Measurements from ENCODE around the gene NKX3-2.
"Not testable (repeated sequence)": the region's sequence is repeated elsewhere in the genome, so short reads cannot be mapped to it uniquely, and the experiment has no call there.

NKX3-2 gene

DNA sequence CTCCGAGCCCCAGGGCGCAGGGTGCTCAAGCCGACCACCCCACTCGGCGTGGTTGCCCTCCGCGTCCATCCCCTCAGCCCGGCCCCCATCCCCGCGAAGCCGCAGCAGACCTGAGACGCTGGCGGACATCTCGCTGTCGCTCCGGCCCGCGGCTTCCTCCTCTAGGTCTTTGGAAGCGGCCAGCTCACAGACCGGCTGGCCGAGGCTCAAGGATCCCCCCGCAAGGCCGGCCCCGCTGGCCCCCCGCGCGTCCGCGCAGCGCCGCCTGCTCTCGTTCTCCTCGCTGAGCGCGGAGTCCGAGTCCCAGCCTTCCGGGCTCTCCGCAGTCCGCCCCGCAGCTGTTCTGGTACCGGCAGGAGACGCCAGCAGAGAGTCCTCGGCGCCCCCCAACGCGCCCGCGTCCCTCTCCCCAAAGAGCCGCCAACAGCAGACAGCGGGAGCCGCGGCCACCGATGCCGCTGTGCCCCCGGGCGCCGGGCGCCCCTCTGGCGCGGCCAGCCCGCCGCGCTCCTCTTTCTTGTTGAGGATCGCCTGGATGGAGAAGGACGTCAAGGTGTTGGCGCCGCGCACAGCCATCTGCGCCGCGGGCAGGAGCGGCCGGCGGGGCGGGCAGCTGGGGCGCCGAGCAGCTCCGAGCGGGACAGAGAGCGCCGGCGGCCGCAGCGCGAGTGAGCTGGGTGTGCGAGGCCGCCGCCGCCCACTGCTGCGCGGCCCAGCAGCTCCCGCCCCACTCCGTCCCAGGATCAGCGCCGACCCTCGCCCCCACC, at the start of gene NKX3-2:
TSS of gene NKX3-2 (minus strand) at position 670 of the 767 bp plus-strand sequence. CDS start at position 576, 94 bp downstream.
- DNase-seq (ENCODE audit: low spot score) = no peak

GRCh38 chr4:13592220-13592619, 47.9 kb upstream of the NKX3-2 start:
- DNase-seq (ENCODE audit: low spot score) = no peak

- DNase-seq (ENCODE audit: low spot score) = no peak
Measured at GRCh38 chr4:13590766-13591165, 46.5 kb upstream of the NKX3-2 start.

DNA sequence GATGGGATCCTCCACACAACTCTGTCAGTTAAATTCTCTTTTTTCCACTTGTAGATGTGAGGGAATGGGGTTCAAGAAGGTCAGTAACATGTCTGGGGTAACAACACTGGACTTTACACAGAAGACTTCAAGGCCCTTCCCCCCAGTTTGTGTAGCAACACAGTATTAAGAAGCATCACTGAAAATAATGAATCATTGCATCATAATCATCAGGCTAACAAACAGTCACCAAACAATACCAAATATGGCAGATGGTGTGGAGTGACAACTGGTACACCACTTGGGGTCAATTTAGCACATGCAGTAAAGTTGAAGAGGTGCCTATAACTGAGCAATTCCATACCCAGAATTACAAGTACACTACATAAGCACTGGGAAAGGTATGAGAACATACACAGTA, 44.6 kb upstream of the NKX3-2 start:
- DNase-seq (ENCODE audit: low spot score) = no peak

DNA sequence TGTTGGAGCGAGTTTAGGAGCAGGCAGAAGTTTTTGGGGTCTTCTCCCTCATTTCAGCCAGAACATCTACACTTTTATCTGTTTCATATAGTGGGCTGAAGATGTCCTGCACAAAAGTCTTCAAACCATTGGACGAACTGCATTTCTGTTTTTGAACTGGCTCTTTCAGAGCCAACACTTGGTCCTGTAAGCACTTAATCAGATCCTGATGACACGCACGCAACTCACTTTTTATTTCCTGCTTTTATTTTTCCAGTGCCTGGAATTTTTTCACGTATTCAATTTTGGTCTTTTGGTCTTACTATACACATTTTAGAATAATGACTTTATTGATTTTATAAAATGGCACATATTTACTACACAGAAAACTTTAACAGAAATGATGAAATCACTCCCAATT, 40.2 kb upstream of the NKX3-2 start:
- no peak for DNase-seq (ENCODE audit: low spot score)

DNA sequence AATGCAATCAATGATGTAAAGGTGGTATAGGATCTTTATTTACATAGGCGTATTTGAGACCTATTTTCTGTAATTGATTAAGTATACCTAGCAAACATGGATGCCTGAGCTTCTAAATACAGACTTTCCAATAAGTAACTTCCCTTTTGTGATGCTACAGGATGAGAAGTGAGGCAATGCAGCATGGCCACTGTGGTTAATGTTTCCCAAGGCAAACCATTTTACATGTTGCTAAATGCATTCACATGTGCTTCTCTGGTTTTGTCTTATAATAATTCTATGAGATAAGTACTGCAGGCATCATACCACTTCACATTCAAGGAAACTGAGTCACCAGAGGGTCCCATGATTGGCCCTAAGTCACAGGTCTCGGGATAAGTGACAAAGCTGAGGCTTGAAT, 35.7 kb upstream of the NKX3-2 start:
- no peak for DNase-seq (ENCODE audit: low spot score)

DNA sequence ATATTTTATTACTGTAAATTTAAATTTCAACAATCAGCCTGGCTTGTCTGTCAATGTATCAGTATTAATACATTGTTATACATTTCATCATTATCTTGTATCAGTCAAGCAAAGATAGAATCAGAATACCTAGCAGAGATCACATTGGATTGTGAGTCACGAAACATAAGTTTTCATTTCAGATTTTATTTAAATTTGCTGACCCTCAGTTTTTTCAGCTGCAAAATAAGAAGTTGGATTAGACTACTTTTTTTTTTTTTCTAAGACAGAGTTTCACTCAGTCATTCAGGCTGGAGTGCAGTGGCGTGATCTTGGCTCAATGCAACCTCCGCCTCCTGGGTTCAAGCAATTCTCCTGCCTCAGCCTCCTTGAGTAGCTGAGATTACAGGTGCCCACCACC, 33.4 kb upstream of the NKX3-2 start:
- DNase-seq (ENCODE audit: low spot score) = no peak

GRCh38 chr4:13570916-13571315, 26.6 kb upstream of the NKX3-2 start:
- DNase-seq (ENCODE audit: low spot score) = no peak

DNA sequence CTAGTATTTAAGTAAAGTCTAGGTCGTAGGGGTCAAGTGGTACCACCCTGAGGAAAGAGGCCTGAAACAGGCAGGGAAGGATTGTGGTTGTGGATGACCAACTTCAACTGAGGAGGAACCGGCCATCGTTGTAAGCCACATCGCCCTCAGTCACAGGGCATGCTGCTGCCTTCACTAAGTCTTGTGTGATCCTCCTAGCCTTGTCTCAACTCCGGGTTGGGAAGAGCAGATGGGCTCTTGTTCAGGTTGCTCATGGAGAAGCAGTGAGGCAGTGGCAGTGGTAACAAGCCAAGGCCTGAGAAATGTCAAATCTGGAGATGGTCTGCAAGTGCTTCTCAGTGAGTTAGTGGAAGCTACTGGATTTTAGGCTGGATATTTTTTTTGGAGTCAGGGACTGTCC, 22.8 kb upstream of the NKX3-2 start:
- DNase-seq (ENCODE audit: low spot score) = no peak

GRCh38 chr4:13562876-13563275, 18.6 kb upstream of the NKX3-2 start:
- DNase-seq (ENCODE audit: low spot score) = no peak

GRCh38 chr4:13561673-13562072, 17.4 kb upstream of the NKX3-2 start:
- no peak for DNase-seq (ENCODE audit: low spot score)

DNA sequence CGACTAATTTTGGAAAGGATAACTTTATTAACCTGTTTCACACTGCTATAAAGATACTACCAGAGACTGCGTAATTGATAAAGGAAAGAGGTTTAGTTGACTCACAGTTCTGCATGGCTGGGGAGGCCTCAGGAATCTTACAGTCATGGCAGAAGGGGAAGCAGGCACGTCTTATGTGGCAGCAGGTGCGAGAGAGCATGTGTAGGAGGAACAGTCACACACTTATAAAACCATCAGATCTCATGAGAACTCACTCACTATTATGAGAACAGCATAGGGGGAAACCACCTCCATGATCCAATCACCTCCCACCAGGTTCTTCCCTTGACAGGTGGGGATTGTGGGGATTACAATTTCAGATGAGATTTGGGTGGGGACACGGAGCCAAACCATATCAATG, 15.8 kb upstream of the NKX3-2 start:
- DNase-seq (ENCODE audit: low spot score) = not testable (repeated sequence)

- no peak for DNase-seq (ENCODE audit: low spot score)
Measured at GRCh38 chr4:13559413-13559812, 15.1 kb upstream of the NKX3-2 start.

DNA sequence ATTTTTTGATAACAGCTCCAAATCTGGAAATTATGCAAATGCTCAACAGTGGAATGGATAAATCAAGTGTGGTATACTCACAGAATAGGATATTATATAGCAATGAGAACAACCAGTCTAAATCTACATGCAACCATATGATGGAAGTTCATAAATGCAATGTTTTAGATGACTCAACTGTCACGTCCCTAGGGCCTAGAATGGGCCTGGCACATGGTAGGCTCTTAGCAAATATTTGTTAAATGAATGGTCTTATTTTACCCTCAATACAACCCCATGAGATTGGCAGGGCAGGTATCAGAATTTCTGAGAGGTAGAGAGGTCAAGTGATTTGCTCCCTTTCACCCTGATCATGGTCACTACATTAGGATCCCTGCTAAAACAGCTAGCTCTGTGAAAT, 14.6 kb upstream of the NKX3-2 start:
- DNase-seq (ENCODE audit: low spot score) = no peak

DNA sequence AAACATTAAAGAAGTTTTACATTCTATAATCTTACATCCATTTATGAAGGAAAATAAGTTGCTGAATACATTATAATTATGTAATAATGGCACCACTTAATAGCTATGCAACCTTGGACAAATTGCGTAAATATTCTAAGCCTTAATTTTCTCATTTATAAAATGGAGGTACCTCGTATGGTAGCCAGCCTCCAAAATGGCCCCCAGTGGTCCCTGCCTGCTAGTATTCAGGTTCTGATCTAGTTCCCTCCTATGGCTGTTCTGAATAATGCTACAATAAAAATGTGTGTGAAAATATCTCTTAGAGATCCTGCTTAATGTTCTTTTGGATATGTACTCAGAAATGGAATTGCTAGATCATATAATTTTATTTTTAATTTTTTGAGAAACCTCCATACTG, 11.0 kb upstream of the NKX3-2 start:
- DNase-seq (ENCODE audit: low spot score) = no peak

DNA sequence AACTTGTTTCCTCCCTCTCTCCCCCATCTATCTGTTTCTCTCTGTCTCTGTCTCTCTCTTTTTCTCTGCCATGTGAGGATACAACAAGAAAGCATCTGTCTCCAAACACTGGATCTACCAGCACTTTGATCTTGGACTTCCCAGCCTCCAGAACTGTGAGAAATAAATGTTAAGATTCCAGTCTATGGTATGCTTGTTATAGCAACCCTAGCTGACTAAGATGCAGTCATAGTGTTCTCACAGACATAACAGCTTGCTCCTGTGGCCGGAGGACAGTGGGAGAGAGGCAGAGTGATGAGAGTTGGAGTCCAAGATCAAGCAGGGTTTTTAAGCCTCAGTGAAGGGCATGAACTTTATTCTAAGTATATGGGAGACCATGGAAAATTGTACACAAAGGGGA, 8.8 kb upstream of the NKX3-2 start:
- DNase-seq (ENCODE audit: low spot score) = no peak

DNA sequence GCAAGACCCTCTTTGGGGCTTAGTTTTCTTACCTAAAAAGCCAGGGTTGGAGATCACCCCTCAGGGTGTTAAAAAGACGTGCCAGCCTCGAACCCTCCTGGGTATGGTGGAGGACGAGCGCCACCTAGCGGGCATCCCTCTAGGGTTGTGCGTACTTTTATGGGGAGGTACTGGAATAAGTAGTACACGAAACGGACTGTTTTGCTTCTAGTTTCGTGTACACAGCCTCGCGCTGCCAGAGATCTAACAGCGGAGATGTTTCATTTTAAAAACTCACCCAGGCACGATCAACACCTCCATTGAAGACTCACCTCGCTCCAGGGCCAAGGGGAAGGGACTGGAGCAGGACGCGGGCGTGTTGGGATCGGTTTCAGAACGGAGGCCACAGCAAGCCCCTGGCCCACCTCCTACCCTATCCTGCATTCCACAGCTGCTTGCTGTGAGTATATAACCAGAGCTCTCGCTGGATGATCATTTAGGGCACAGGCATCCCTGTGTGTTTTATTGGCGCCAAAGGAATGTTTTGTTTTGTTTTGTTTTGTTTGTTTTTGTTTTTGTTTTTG, 4.8 kb upstream of the NKX3-2 start:
- peak; percentile 73 for DNase-seq (ENCODE audit: low spot score)

DNA sequence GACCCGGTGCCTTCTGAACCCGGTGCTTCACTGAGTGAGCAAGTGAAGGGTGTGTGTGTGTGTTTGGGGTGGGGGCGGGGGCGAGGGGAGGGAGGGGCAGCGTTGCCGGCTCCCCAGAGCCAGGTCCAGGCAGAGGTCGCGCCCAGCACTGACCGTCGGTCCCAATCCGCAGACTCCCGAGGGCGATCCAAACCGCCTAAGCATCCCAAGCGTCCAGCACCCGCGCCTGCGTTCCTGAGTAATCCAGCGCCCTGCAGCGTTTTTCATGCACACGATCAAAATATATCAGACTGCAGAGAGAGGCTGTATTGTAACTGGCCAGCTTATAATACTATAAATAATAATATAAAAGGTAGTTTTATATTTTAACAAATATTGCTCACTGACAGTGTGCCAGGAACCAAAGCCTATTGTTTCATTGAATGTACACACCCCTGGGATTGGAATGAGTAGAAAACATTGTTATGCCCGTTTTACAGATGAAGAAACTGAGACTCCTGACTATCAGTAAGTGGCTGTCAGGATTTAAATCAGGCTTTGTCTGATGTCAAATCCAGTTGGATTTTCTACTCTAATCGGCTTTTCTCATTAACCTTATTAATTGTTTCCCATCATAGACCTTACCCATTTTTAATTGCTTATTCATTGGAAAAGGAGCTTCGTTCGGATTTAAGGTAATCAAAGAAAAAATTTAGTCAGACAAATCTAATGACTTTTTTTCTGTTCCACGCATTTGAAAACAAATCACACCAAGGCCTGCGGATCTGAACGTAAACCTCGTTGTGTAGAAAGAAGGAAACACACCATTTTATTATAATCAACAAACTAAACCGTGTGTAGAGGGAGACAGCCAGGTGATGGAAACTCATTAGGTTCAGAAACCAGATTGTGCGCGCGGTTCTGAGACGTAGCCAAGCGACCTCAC, 4.0 kb upstream of the NKX3-2 start:
- no peak for DNase-seq (ENCODE audit: low spot score)

- no peak for DNase-seq (ENCODE audit: low spot score)
Measured at GRCh38 chr4:13547485-13548041, 3.3 kb upstream of the NKX3-2 start.

DNA sequence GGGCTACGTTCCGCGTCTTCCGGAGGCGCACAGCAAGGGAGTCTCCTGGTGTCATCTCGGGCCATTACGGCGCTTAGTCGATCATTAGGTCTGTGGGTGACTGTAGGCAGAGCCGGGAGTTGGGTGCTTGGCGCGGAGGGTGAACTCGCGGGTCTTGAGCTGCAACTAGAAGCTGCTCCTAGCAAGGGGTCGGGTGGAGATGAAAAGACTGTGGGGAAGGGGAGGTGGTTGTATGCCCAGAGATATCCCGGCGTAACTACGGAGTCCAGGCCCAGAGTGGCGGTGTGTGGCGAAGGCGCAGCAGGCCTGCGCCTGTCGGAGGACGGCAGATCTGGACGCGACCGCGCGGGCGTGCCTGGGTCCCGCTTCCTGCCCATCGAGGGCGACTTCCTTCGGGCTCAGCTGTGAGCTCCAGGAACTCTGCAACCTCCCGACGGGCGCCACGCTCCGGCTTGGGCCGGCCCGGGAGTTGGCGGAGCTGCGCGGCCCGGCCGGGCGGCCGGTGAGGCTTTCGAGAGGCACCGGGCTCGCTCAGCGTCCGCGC, 2.7 kb upstream of the NKX3-2 start:
- DNase-seq (ENCODE audit: low spot score) = no peak

- no peak for DNase-seq (ENCODE audit: low spot score)
Measured at GRCh38 chr4:13546142-13546940, 2.0 kb upstream of the NKX3-2 start.

Measured in hematopoietic multipotent progenitor cell treated with erythropoietin and hydrocortisone succinate and interleukin-3 and kit ligand, for 15 days (in vitro differentiated cells).